ENCODE results near the gene NEGR1.

DNA sequence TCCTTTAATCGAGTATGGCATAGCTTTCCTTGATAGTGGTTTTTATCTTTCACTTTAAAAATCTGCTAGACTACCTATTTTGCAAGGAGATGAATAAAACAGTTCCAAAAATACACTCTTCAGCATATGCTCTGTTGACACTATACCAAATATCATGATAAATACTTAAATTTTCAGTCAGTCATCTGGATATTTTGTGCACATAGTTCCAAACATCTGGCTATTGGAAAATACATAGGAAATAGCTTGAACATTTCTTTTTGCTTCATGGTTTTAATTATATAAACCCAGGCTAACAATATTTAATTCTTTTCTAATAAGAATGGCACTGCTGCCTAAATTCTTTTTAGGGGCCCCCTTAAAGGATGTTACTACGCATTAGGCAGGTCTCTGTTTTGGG lies 342.1 kb downstream of the NEGR1 start:
- TF ChIP-seq POLR2A (IDR thresholded peaks at IDR 0.05) = no peak
- TF ChIP-seq, protein P1, sequence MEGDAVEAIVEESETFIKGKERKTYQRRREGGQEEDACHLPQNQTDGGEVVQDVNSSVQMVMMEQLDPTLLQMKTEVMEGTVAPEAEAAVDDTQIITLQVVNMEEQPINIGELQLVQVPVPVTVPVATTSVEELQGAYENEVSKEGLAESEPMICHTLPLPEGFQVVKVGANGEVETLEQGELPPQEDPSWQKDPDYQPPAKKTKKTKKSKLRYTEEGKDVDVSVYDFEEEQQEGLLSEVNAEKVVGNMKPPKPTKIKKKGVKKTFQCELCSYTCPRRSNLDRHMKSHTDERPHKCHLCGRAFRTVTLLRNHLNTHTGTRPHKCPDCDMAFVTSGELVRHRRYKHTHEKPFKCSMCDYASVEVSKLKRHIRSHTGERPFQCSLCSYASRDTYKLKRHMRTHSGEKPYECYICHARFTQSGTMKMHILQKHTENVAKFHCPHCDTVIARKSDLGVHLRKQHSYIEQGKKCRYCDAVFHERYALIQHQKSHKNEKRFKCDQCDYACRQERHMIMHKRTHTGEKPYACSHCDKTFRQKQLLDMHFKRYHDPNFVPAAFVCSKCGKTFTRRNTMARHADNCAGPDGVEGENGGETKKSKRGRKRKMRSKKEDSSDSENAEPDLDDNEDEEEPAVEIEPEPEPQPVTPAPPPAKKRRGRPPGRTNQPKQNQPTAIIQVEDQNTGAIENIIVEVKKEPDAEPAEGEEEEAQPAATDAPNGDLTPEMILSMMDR (IDR thresholded peaks at IDR 0.05) = no peak
- no peak for TF ChIP-seq EP300 (IDR thresholded peaks at IDR 0.05)

Measured in ovary (tissue), 3 donors.